SW 1271 (cell line): ENCODE results near the gene TMEM191C.
"Not testable (repeated sequence)": the region's sequence is repeated elsewhere in the genome, so short reads cannot be mapped to it uniquely, and the experiment has no call there.

Experiments
- DNase-seq, 2 experiments: peaks; one replicate each; lab custom pipeline; 2025; lab: John Stamatoyannopoulos, UW

Gene TMEM191C

DNA sequence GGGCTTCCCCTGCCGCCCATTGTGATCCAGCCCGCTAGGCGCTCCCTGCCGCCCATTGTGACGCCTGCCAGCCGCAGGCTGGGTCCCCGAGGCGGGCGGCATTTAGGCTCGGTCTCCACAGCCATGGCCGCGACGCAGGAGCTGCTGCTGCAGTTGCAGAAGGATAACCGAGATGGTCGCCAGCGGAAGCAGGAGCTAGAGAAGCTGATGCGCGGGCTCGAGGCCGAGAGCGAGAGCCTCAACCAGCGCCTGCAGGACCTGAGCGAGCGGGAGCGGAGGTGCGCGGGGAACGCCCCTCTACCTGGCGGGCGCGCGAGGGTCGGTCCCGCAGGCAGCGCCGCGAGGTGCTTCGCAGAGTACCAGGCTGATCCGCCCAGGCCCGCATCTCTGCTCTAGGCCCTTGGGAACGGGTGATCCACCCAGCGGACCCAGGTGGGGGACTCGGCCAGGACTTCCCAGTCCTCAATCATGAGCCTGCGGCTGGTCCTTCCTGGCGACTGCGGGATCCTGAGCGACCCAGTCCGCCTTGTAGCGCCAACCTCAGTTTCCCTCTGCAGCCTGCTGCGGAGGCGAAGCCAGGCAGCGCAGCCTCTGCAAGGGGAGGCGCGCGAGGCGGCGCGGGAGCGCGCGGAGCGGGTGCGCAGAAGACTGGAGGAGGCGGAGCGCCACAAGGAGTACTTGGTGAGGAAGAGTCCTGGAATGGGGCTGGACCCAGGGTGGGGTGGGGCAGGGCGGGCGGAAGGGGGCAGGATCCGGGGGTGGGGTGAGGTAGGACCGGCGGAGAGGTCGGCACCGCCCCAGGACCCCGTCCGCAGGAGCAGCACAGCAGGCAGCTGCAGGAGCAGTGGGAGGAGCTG lies at the start of gene TMEM191C:
Gene TMEM191C, plus strand, starts transcription at position 51 of the 857 bp plus-strand sequence. Its CDS starts 73 bp downstream, at position 124.
- DNase-seq: not testable (repeated sequence)

- not testable (repeated sequence) for DNase-seq
These were observed 49.3 kb upstream of the TMEM191C start for GRCh38 chr22:21417853-21418252.

DNA sequence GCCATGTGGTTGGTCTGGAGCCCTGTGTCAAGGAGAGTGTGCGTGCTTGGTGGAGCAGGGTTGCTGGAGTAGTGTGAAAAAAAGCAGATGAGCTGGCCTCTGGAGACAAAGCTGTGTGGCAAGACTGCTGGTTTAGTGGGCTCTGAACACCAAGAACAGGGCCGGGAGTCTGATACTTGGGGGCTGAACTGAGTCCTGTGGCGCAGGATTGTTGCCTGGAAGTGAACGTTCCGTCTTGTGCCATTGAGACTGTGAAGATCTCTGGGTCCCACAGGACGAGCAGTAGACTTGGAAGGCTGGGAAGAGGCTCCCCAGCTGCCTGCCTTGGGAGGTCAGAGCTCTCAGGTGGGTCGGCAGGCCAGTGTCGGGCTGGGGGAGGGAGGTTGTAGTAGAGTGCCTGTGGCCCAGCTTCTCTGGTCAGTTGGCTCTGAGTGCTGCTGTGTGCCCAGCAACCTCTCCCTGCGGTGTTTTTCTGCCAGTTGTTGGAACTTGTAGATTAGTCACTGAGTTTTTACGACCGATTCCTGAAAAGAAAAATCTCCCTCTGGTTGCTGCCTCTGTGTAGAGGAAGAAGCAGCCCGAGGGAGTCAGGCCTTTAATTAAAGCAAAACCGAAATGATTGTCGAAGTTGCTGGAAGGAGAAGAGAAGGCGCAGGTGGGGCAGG lies 48.1 kb upstream of the TMEM191C start:
- DNase-seq: not testable (repeated sequence)

DNA sequence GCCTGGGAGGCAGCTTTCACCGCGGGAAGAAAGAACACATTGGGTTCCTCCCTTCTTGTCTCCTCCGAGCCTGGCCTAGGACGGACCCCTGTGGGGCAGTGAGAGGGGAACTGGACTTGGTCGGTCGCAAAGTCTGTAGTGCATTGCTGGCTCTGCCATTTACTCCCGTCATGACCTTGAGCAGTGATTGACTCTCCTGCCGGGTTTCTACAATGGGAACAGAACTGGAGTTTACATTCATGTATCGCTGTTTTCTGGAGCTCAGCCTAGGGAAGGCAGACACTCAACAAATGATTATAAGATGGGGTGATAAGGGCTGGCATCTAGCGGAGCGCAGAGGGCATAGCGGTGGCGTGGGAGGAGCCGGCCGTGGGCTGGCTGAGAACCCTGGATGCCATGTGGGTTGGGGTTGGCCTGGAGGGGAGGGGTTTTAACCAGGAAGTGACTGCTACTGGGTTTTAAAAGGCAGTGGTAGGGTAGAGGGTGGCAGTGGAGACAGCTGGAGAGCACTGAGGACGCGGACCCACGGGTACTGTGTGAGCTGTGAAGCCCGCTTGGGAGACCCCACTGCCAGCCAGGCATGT lies 46.9 kb upstream of the TMEM191C start:
- not testable (repeated sequence) for DNase-seq

DNA sequence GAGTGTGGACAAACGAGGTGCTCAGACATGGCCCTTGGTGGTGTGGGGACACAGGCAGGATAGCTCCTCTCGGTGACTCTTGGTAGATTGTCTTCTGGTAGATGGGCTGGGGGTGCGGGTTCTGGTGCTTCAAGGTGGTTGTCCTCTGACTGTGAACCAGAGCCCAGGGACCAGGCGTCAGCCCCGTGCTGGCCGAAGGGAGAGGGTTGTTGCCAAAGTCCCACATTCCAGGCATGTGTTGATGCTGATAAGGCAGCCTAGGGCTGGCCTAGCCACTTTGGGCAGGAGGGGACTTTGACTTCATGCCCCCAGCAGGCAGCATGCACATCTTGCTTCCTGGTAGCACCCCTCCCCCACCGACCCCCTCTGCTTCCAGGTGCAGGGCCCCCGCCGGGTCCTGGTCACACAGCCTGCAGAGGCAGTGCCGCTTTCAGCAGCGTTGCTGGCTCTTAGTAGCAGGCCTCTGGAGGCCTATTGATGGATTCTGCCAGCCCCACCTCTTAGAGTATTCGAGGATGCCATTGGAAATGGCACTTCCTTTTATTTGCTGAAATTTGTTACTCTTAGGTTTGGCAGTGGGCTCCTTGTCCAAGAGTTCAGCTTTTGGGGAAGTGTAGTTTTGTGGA lies 43.0 kb upstream of the TMEM191C start:
- not testable (repeated sequence) for DNase-seq

DNA sequence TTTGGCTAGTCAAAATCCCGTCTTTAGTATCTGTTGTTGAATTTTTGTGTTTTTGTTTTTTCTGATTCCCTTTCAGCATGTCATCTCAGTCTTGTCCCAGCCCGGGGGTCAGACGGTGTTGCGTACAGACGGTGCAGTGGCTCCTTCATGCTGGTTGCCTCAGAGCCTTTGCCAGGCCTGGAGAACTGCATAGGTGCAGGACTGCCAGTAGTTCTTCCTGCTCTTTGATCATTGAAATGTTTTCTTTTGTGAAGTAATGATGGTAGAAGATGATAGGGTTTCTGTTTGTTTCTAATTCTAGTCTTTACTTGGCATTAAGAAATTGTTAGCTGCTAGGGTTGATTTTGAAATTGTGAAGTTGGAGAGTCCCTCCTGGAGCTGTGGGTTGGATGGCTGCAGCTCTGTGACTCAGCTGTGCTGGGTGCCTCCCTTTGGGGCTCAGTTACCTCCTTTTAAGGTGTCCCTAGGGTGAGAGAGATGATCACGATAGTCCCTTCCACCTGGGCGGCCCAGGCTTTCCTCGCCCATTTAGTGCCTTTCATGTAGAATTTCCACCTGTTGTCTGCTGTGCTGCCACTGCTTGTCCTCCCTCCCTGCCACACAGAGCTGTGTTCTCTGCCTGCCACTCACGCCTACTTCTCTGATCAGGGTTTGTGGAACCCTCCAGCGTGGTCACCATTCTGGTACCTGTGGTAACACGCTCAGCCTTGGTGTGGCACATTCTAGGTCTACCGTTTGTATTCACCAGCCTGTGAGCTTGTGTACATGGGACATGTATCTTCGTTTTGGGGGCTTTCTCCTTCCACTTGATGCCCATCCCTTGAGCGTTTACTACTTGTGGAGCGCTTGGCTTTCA lies 32.6 kb upstream of the TMEM191C start:
- DNase-seq: not testable (repeated sequence)

GRCh38 chr22:21435998-21436810 lies 31.0 kb upstream of the TMEM191C start:
- not testable (repeated sequence) for DNase-seq

DNA sequence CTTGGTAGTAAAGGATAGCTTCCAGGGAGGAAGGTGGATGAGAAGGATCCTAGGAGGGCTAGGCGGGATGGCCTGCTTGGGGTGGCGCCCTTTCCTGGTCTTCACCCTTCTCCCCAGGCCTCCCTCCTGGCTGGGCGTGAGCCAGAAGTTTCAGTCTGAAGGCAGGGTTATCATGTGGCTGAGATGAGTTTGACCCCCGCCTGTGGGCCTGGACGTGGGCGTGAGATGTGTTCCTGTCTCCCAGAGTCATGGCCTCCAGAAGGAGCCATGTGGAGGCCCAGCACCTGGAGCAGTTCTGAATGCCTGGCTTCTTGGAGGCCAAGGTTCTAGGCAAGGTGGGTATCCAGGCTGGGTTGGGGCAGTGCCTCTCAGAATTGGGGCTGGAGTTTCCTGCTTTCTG lies 29.2 kb upstream of the TMEM191C start:
- not testable (repeated sequence) for DNase-seq

- not testable (repeated sequence) for DNase-seq
These were observed 27.1 kb upstream of the TMEM191C start for GRCh38 chr22:21440018-21440636.

DNA sequence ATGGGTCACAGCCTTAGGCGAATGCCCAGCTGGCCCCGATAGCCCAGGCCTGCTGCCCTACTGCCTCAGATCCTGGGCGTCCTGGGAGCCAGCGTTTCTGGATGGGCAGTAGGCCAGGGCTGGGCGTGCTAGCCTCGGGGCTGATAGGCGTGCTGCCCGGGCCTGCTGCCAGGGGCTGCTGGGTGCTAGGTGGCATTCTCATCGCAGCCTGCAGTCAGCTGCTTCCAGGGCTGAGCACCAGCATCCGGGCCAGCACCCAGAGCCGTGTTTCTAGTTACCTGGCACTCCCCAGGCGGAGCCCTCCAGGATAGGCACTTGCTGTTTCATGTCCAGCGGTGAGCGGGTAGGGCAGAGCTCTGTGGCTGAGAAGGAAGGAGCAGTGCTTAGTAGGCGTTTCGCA lies 26.5 kb upstream of the TMEM191C start:
- DNase-seq: not testable (repeated sequence)

DNA sequence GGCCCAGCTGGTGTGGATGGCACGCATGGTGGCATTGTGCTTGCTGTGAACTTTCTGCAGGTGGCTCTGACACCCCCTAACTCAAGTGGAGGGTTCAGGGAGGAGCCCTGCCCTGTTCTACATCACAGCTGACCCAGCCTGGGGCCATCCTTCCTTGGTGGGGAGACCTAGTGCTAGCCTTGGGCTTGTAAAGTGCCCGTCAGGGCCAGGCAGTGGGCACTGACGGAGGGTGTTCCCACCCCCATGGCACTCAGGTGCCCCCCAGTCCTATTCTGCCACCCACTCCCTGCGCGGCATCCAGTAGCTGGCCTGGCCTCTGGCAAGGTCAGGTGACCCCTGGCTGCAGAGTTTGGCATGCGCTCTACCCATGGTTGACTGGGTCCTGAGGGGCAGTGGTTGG lies 26.0 kb upstream of the TMEM191C start:
- not testable (repeated sequence) for DNase-seq

DNA sequence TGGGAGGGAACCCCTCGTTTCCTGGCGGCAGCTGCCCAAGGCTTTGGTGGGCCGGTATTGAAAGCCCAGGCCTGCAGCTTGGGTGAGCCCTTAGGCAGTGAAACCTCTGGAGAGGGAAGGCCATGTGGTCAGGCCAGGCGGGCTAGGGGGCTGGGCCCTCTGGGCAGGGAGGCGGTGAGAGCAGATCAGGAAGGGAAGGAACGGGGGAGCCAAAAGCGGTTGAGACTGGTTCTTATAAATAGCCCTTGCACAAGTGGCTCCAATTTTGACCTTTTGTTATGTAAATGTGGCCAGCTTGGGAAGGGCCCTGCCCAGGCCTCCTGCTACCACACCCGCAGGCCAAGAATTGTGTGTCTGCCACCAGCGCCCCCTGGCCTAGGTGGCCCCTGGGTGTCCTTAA lies 25.1 kb upstream of the TMEM191C start:
- DNase-seq: not testable (repeated sequence)

GRCh38 chr22:21442646-21443045 lies 24.5 kb upstream of the TMEM191C start:
- not testable (repeated sequence) for DNase-seq

DNA sequence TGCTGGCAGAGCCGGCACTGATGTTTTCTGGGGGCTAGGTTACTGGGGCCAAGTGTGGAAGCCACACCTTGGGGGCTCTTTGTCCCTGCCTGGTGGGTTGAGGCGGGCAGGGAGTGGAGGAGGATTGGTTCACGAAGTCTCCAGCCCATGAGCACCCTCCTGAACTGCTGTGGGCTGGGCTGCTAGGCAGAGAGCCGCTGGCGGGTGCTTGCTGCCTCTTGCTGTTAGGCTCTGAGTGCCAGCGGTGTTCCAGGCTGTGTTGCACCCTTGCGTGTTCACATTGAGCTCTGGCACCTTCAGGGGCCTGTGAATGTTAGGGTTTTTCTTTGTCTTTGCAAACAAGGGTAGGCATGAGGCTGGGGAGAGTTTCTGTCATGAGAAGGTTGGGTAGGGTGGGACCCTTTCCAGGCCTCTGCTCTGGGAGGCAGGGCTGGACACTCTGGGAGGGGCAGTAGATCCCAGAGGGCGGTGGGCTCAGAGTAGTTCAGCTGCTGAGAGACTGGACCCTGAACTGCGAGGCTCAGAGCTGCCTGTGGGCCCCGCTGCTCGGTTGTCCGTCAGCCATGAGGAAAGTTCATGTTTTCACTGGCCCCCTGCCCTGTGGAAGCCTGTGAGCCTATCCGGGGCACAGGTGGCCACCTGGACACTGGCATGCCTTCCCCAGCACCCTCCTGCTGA lies 24.0 kb upstream of the TMEM191C start:
- no peak for DNase-seq

DNA sequence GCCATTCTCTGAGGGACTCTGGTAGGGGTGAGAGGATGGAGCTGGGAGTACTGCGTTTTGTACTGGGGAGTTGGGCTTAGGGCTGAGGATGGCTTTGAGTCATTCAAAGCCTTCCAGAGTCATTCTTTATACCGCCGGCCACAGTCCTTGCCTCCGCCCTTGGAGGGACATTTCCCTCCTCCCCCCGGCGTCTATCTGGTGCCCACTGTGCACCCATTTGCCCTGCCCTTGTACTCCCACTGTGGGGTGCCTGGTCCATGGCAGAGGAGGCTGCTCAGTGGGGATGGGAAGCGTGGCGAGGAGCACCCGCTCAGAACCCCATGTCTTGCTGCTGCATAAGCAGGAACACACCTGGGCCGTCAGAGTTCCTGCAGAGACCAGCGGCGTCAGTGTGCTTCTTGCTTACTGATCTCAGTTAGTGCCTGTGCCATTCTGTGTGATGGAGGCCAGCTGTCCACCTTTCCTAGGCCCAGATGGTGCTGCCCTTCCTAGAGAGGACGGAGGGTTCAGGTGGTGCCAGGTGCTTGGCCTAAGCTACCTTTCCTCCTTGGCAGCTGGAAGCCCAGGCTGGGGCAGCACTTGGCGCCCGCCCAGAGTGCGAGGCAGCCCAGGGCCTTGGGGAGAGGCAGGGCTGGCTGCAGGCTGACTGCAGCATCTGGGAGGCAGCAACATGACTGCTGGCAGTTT lies 23.3 kb upstream of the TMEM191C start:
- DNase-seq: no peak

GRCh38 chr22:21444701-21445436 lies 22.3 kb upstream of the TMEM191C start:
- no peak for DNase-seq

- DNase-seq: no peak
These were observed 21.6 kb upstream of the TMEM191C start for GRCh38 chr22:21445437-21446127.
